Measurements from ENCODE around the gene RFX3.

- TF ChIP-seq CTCF (conservative IDR thresholded peaks at IDR 0.05), result no peak
- TF ChIP-seq EZH2 (IDR thresholded peaks at IDR 0.05; ENCODE audit: low read depth), result no peak
These were observed 10.4 kb downstream of the RFX3 start for GRCh38 chr9:3515405-3515804.

Data from PC-9 (cell line).